ENCODE results near the gene TNNI2. TPM values are rescaled to one million over a fixed set of nuclear protein-coding genes. Genes with fewer than 3 reads are reported as not detected.

TNNI2 gene
- total RNA-seq, 1 donor from 2014 or later = not detected

GRCh38 chr11:1844221-1845094 is 5.7 kb downstream of the TNNI2 start:
- intact Hi-C loops (cut with micrococcal nuclease) = no loop called here

- intact Hi-C loops (cut with micrococcal nuclease) = no loop called here
Measured at GRCh38 chr11:1845095-1845429, 6.3 kb downstream of the TNNI2 start.

GRCh38 chr11:1845561-1846452 is 7.0 kb downstream of the TNNI2 start:
- intact Hi-C loops (cut with micrococcal nuclease) = no loop called here

- intact Hi-C loops (cut with micrococcal nuclease) = no loop called here
Measured at GRCh38 chr11:1846453-1846932, 7.7 kb downstream of the TNNI2 start.

GRCh38 chr11:1847006-1847735 is 8.4 kb downstream of the TNNI2 start:
- intact Hi-C loops (cut with micrococcal nuclease) = no loop called here

- intact Hi-C loops (cut with micrococcal nuclease) = no loop called here
Measured at GRCh38 chr11:1847926-1848639, 9.3 kb downstream of the TNNI2 start.

GRCh38 chr11:1848640-1849430 is 10.1 kb downstream of the TNNI2 start:
- intact Hi-C loops (cut with micrococcal nuclease) = no loop called here

GRCh38 chr11:1851468-1852180 is 12.8 kb downstream of the TNNI2 start:
- intact Hi-C loops (cut with micrococcal nuclease) = loop anchor here (1.0 to 5.0 kb wide), 7 partner anchors 38 to 1644 kb away; partner anchors contain the start of genes BET1L, RIC8A and TNNT3

GRCh38 chr11:1852271-1852876 is 13.6 kb downstream of the TNNI2 start:
- intact Hi-C loops (cut with micrococcal nuclease) = loop anchor here (1.0 to 5.0 kb wide), 7 partner anchors 37 to 1645 kb away; partner anchors contain the start of genes BET1L, RIC8A and TNNT3

GRCh38 chr11:1852877-1853276 is 14.1 kb downstream of the TNNI2 start, which contains the start of gene LSP1:
Gene LSP1 (plus strand): TSS chr11:1853084. CDS start chr11:1853145, 61 bp downstream.
- intact Hi-C loops (cut with micrococcal nuclease) = loop anchor here (1.0 to 5.0 kb wide), 11 partner anchors 16 to 1646 kb away; partner anchors contain the start of genes BET1L, RIC8A, TNNT3 and TSSC4

GRCh38 chr11:1853376-1854131 is 14.8 kb downstream of the TNNI2 start:
- intact Hi-C loops (cut with micrococcal nuclease) = loop anchor here (1.0 to 5.0 kb wide), 10 partner anchors 16 to 1646 kb away; partner anchors contain the start of genes BET1L, RIC8A, TNNT3 and TSSC4

GRCh38 chr11:1854132-1854948 is 15.6 kb downstream of the TNNI2 start:
- intact Hi-C loops (cut with micrococcal nuclease) = loop anchor here (5.0 kb wide), 5 partner anchors 63 to 1647 kb away; partner anchors contain the start of genes BET1L, RIC8A and TNNT3

- intact Hi-C loops (cut with micrococcal nuclease) = loop anchor here (5.0 kb wide), 5 partner anchors 62 to 1648 kb away; partner anchors contain the start of genes BET1L, RIC8A and TNNT3
Measured at GRCh38 chr11:1854949-1855885, 16.4 kb downstream of the TNNI2 start.

- intact Hi-C loops (cut with micrococcal nuclease) = no loop called here
Measured at GRCh38 chr11:1855886-1856265, 17.1 kb downstream of the TNNI2 start.

- intact Hi-C loops (cut with micrococcal nuclease) = no loop called here
Measured at GRCh38 chr11:1856306-1857005, 17.7 kb downstream of the TNNI2 start.
